H9 (cell line): ENCODE measurements around the gene PLA2G2F. TPM values are rescaled to one million over a fixed set of nuclear protein-coding genes. Genes with fewer than 3 reads are reported as not detected.

Experiments used
- DNase-seq: peaks from one replicate; pipeline ENCODE4 v3.0.0-alpha.2; 2017
- H2AFZ ChIP-seq: one replicate; pipeline ENCODE4 v1.6.1; 2013; ENCODE audit warnings: mild to moderate bottlenecking, low read length, control low read depth, moderate library complexity
- H2AK5ac ChIP-seq: 2 replicates; pipeline ENCODE4 v1.6.1; 2013; ENCODE audit warnings: low read length, control low read depth, mixed read lengths; ENCODE audit not compliant: insufficient read length
- H2BK120ac ChIP-seq: one replicate; pipeline ENCODE4 v1.6.1; 2013; ENCODE audit warnings: low read depth, mild to moderate bottlenecking, low read length, control low read depth, inconsistent platforms; ENCODE audit not compliant: poor library complexity, severe bottlenecking
- H2BK12ac ChIP-seq: 2 replicates; pipeline ENCODE4 v1.6.1; 2013; ENCODE audit warnings: low read length, control low read depth, mixed read lengths, low read depth; ENCODE audit not compliant: insufficient read length
- H2BK15ac ChIP-seq: 2 replicates; pipeline ENCODE4 v1.6.1; 2013; ENCODE audit warnings: low read depth, low read length, control low read depth
- H2BK20ac ChIP-seq: one replicate; pipeline ENCODE4 v1.6.1; 2013; ENCODE audit warnings: low read depth, mild to moderate bottlenecking, low read length, control low read depth, inconsistent platforms; ENCODE audit not compliant: poor library complexity, severe bottlenecking
- H2BK5ac ChIP-seq: 2 replicates; pipeline ENCODE4 v1.6.1; 2013; ENCODE audit warnings: low read length, control low read depth, mixed read lengths; ENCODE audit not compliant: insufficient read length
- H3K14ac ChIP-seq: 2 replicates; pipeline ENCODE4 v1.6.1; 2013; ENCODE audit warnings: low read length, control low read depth; ENCODE audit not compliant: insufficient read depth
- H3K18ac ChIP-seq: 2 replicates; pipeline ENCODE4 v1.6.1; 2013; ENCODE audit warnings: low read depth, mild to moderate bottlenecking, mixed read lengths, low read length, control low read depth; ENCODE audit not compliant: insufficient read length
- H3K23ac ChIP-seq: 2 replicates; pipeline ENCODE4 v1.6.1; 2013; ENCODE audit warnings: low read length, control low read depth, mixed read lengths, low read depth; ENCODE audit not compliant: insufficient read length
- H3K23me2 ChIP-seq: 2 replicates; pipeline ENCODE4 v1.6.1; 2013; ENCODE audit warnings: low read depth, mild to moderate bottlenecking, mixed read lengths, low read length, control low read depth; ENCODE audit not compliant: insufficient read length, poor library complexity, severe bottlenecking
- H3K27ac ChIP-seq: 2 replicates; pipeline ENCODE4 v1.5.1; 2013; ENCODE audit warnings: low read length, control low read depth, mixed read lengths, low read depth; ENCODE audit not compliant: insufficient read length
- H3K27me3 ChIP-seq: 2 replicates; pipeline ENCODE4 v1.6.1; 2013; ENCODE audit warnings: low read length, control low read depth, inconsistent platforms; ENCODE audit not compliant: insufficient read depth
- H3K4ac ChIP-seq: 2 replicates; pipeline ENCODE4 v1.6.1; 2013; ENCODE audit warnings: low read depth, mild to moderate bottlenecking, control low read depth, inconsistent platforms, low read length, moderate library complexity
- H3K4me1 ChIP-seq: 2 replicates; pipeline ENCODE4 v1.6.1; 2013; ENCODE audit warnings: low read length, control low read depth, inconsistent platforms; ENCODE audit not compliant: insufficient read depth
- H3K4me2 ChIP-seq: 2 replicates; pipeline ENCODE4 v1.6.1; 2013; ENCODE audit warnings: low read length, control low read depth, mixed read lengths; ENCODE audit not compliant: insufficient read length, insufficient read depth
- H3K56ac ChIP-seq: 2 replicates; pipeline ENCODE4 v1.6.1; 2013; ENCODE audit warnings: low read depth, mild to moderate bottlenecking, mixed read lengths, low read length, control low read depth; ENCODE audit not compliant: insufficient read length
- H3K79me1 ChIP-seq: 2 replicates; pipeline ENCODE4 v1.6.1; 2013; ENCODE audit warnings: low read depth, mild to moderate bottlenecking, moderate library complexity, low read length, control low read depth, inconsistent platforms; ENCODE audit not compliant: insufficient read depth, poor library complexity, severe bottlenecking
- H3K79me2 ChIP-seq: 2 replicates; pipeline ENCODE4 v1.6.1; 2013; ENCODE audit warnings: low read length, control low read depth, inconsistent platforms; ENCODE audit not compliant: insufficient read depth
- H3K9ac ChIP-seq: 2 replicates; pipeline ENCODE4 v1.6.1; 2013; ENCODE audit warnings: low read length, control low read depth, mixed read lengths; ENCODE audit not compliant: insufficient read length; ENCODE audit errors: extremely low read depth
- H3K9me3 ChIP-seq: one replicate; pipeline ENCODE4 v1.6.1; 2013; ENCODE audit warnings: low read depth, low read length, inconsistent platforms; ENCODE audit not compliant: control insufficient read depth
- H3T11ph ChIP-seq: one replicate; pipeline ENCODE4 v1.6.1; 2013; ENCODE audit warnings: mild to moderate bottlenecking, low read length, control low read depth, inconsistent platforms
- H4K20me1 ChIP-seq: one replicate; pipeline ENCODE4 v1.6.1; 2013; ENCODE audit not compliant: control insufficient read depth, insufficient read length, insufficient read depth
- H4K5ac ChIP-seq: 2 replicates; pipeline ENCODE4 v1.6.1; 2013; ENCODE audit warnings: low read depth, mild to moderate bottlenecking, mixed read lengths, low read length, control low read depth; ENCODE audit not compliant: insufficient read length
- H4K8ac ChIP-seq: replicated peaks from 2 replicates; pipeline ENCODE4 v1.6.1; 2013; ENCODE audit warnings: low read length, control low read depth, mixed read lengths, low read depth; ENCODE audit not compliant: insufficient read length
- H4K91ac ChIP-seq: 2 replicates; pipeline ENCODE4 v1.6.1; 2013; ENCODE audit warnings: low read depth, mild to moderate bottlenecking, moderate library complexity, mixed read lengths, low read length, control low read depth; ENCODE audit not compliant: insufficient read length
- H3K27ac Mint-ChIP-seq, 3 experiments: 2 replicates in 2 of 3; 3 replicates in 1 of 3; pipeline ENCODE4 v1.8.0; 2020 to 2021; ENCODE audit warnings: mixed read lengths in 3 of 3, mild to moderate bottlenecking in 1 of 3, moderate library complexity in 1 of 3
- H3K27me3 Mint-ChIP-seq: 2 replicates; pipeline ENCODE4 v1.8.0; 2021; ENCODE audit warnings: low read depth, mild to moderate bottlenecking, moderate library complexity, mixed read lengths
- H3K36me3 Mint-ChIP-seq, 3 experiments: 2 replicates in 2 of 3; 3 replicates in 1 of 3; pipeline ENCODE4 v1.8.0; 2020 to 2021; ENCODE audit warnings: low read depth in 3 of 3, mixed read lengths in 3 of 3; ENCODE audit not compliant: insufficient read depth in 1 of 3
- H3K4me1 Mint-ChIP-seq, 2 experiments: 2 replicates each; pipeline ENCODE4 v1.8.0; 2020; ENCODE audit warnings: mixed read lengths in 2 of 2
- H3K4me3 Mint-ChIP-seq, 2 experiments: 2 replicates in 1 of 2; 3 replicates in 1 of 2; pipeline ENCODE4 v1.8.0; 2020 to 2021; ENCODE audit warnings: mild to moderate bottlenecking in 2 of 2, mixed read lengths in 2 of 2, moderate library complexity in 1 of 2
- H3K9me3 Mint-ChIP-seq, 2 experiments: 2 replicates in 1 of 2; 3 replicates in 1 of 2; pipeline ENCODE4 v1.8.0; 2020; ENCODE audit warnings: mild to moderate bottlenecking in 2 of 2, mixed read lengths in 2 of 2, moderate library complexity in 1 of 2
- WGBS: extraction: QIAGEN DNeasy Blood & Tissue Kit; methylation state at CpG from one replicate; pipeline ENCODE4 v1.1.7; 2013; ENCODE audit warnings: missing lambda C conversion rate, low lambda C conversion rate, mixed read lengths; ENCODE audit not compliant: insufficient read length; ENCODE audit errors: extremely low coverage; 5-methylcytosine and 5-hydroxymethylcytosine counted together
- total RNA-seq: library from RNA; stranded (reverse); gene quantifications from 2 replicates; pipeline ENCODE4 v1.2.1, GENCODE V29; 2021
- TF ChIP-seq, protein P1 (sequence below): fragments of 200-600 bp; sonication (generic); conservative IDR thresholded peaks from 3 replicates; pipeline ENCODE4 v1.8.0; 2021; ENCODE audit warnings: antibody characterized with exemption, mild to moderate bottlenecking

The PLA2G2F gene
- total RNA-seq, 1 experiment from 2014 or later, result not detected

DNA sequence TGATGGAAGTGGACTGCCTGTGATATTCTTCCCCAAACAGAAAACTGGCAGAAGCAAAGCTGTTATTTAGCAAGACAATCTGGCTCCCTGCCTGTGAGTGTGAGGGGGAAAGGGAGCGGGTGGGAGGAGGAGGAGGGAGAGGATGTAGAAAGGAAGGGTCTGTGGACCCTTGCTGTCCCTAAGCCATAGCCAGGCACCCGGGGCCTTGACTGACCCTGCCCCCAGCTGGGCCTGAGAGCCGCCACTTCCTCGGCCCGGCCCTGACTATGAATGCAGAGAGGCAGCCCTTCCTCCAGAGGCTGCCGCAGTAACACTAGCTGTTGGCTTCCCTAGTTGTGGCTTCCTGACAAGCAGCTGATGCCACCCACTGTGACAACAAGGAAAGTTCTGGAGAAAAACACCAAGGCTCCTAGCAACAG, 13.9 kb downstream of the PLA2G2F start:
- Histone ChIP-seq H4K5ac (no peak overlapping the region), H2BK120ac (no peak overlapping the region), H3K9ac (no peak overlapping the region), H3K27me3 (no peaks in the 10 kb centered on the region), H3K14ac (no peak overlapping the region), H4K8ac (no peak overlapping the region), H3K79me1 (no peaks in the 10 kb centered on the region), H3K56ac (no peak overlapping the region), H3K9me3 (no peaks in the 10 kb centered on the region), H2BK12ac (no peak overlapping the region), H2BK5ac (no peak overlapping the region), H2BK15ac (no peak overlapping the region), H3K79me2 (no peaks in the 10 kb centered on the region), H3K4ac (no peak overlapping the region), H4K91ac (no peak overlapping the region), H3K23ac (no peak overlapping the region), H3K27ac (no peak overlapping the region), H3T11ph (no peak overlapping the region), H2AK5ac (no peak overlapping the region), H2BK20ac (no peak overlapping the region), H3K23me2 (peaks cover 9% of the 10 kb centered on the region), H3K4me2 (no peak overlapping the region), H3K18ac (no peak overlapping the region), H4K20me1 (no peaks in the 10 kb centered on the region), H2AFZ (no peak overlapping the region), H3K4me1 (no peaks in the 10 kb centered on the region)
- Mint-ChIP-seq H3K27me3 (peaks cover 6% of the 10 kb centered on the region), H3K27ac (peak overlapping the region in 2 of 3 experiments; percentile 31 to 66; a peak in 2 of 7 replicates), H3K9me3 (no peaks in the 10 kb centered on the region; a peak in 1 of 5 replicates), H3K4me1 (peaks cover 12 to 30% of the 10 kb centered on the region in 2 experiments), H3K4me3 (peak overlapping the region in 1 of 2 experiments; percentile 64; a peak in 1 of 5 replicates), H3K36me3 (no peaks in the 10 kb centered on the region)
- DNase-seq, result peak; percentile 69
- TF ChIP-seq, protein P1, sequence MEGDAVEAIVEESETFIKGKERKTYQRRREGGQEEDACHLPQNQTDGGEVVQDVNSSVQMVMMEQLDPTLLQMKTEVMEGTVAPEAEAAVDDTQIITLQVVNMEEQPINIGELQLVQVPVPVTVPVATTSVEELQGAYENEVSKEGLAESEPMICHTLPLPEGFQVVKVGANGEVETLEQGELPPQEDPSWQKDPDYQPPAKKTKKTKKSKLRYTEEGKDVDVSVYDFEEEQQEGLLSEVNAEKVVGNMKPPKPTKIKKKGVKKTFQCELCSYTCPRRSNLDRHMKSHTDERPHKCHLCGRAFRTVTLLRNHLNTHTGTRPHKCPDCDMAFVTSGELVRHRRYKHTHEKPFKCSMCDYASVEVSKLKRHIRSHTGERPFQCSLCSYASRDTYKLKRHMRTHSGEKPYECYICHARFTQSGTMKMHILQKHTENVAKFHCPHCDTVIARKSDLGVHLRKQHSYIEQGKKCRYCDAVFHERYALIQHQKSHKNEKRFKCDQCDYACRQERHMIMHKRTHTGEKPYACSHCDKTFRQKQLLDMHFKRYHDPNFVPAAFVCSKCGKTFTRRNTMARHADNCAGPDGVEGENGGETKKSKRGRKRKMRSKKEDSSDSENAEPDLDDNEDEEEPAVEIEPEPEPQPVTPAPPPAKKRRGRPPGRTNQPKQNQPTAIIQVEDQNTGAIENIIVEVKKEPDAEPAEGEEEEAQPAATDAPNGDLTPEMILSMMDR, result no peak
- no CpG with 5 or more reads among the region's 6 CpGs for WGBS
